Measurements from ENCODE around the gene BAIAP2.

- TF ChIP-seq CTCF (IDR thresholded peaks at IDR 0.05; ENCODE audit: poor library complexity) (no peak), EZH2 (IDR thresholded peaks at IDR 0.05; ENCODE audit: borderline replicate concordance) (no peak)
Measured at GRCh38 chr17:81037026-81037797, 2.3 kb downstream of the BAIAP2 start.

All from hepatocyte (in vitro differentiated cells).